Neural progenitor cell (in vitro differentiated cells): ENCODE measurements around the gene CNN2. TPM values are rescaled to one million over a fixed set of nuclear protein-coding genes. Genes with fewer than 3 reads are reported as not detected.

Experiments
- DNase-seq: peaks from one replicate; pipeline ENCODE4 v3.0.0-alpha.2; 2016; ENCODE audit warnings: low spot score
- H2AFZ ChIP-seq: fragments of 200-600 bp; sonication (generic); replicated peaks from 2 replicates; pipeline ENCODE4 v1.6.1; 2016; ENCODE audit warnings: antibody characterized with exemption
- H3F3A ChIP-seq: fragments of 200-600 bp; sonication (generic); 2 replicates; pipeline ENCODE4 v1.6.1; 2016; ENCODE audit warnings: antibody characterized with exemption, low read depth
- H3K27ac ChIP-seq: fragments of 200-600 bp; sonication (generic); 2 replicates; pipeline ENCODE4 v1.5.1; 2016; ENCODE audit warnings: mild to moderate bottlenecking
- H3K27me3 ChIP-seq: fragments of 200-600 bp; sonication (generic); 2 replicates; pipeline ENCODE4 v1.6.1; 2016; ENCODE audit warnings: mild to moderate bottlenecking, moderate library complexity
- H3K36me3 ChIP-seq: fragments of 200-600 bp; sonication (generic); 2 replicates; pipeline ENCODE4 v1.5.1; 2016
- H3K4me1 ChIP-seq: fragments of 200-600 bp; sonication (generic); 2 replicates; pipeline ENCODE4 v1.6.1; 2016; ENCODE audit warnings: mixed run types
- H3K4me2 ChIP-seq: fragments of 200-600 bp; sonication (generic); 2 replicates; pipeline ENCODE4 v1.6.1; 2016
- H3K4me3 ChIP-seq: fragments of 200-600 bp; sonication (generic); 2 replicates; pipeline ENCODE4 v1.5.1; 2016
- H3K79me2 ChIP-seq: fragments of 200-600 bp; sonication (generic); 2 replicates; pipeline ENCODE4 v1.6.1; 2016; ENCODE audit warnings: low read depth
- H3K9ac ChIP-seq: fragments of 200-600 bp; sonication (generic); 2 replicates; pipeline ENCODE4 v1.6.1; 2016
- H3K9me3 ChIP-seq: fragments of 200-600 bp; sonication (generic); 2 replicates; pipeline ENCODE4 v1.5.1; 2016; ENCODE audit warnings: low read depth
- H4K20me1 ChIP-seq: fragments of 200-600 bp; sonication (generic); 2 replicates; pipeline ENCODE4 v1.6.1; 2016; ENCODE audit warnings: low read depth
- H3K27ac Mint-ChIP-seq: 3 replicates; pipeline ENCODE4 v1.8.0; 2021; ENCODE audit warnings: mixed read lengths
- H3K27me3 Mint-ChIP-seq: 2 replicates; pipeline ENCODE4 v1.8.0; 2022; ENCODE audit warnings: low read depth, mild to moderate bottlenecking, inconsistent platforms, moderate library complexity, mixed read lengths; ENCODE audit not compliant: insufficient read depth
- H3K36me3 Mint-ChIP-seq: 3 replicates; pipeline ENCODE4 v1.8.0; 2021; ENCODE audit warnings: mixed read lengths
- H3K4me1 Mint-ChIP-seq: 3 replicates; pipeline ENCODE4 v1.8.0; 2021; ENCODE audit warnings: mixed read lengths
- H3K4me3 Mint-ChIP-seq: 3 replicates; pipeline ENCODE4 v1.8.0; 2021; ENCODE audit warnings: mild to moderate bottlenecking, moderate library complexity, mixed read lengths
- H3K9me3 Mint-ChIP-seq: 3 replicates; pipeline ENCODE4 v1.8.0; 2020; ENCODE audit warnings: mixed read lengths
- CTCF ChIP-seq: fragments of 200-600 bp; sonication (generic); IDR thresholded peaks from 2 replicates; pipeline ENCODE4 v1.5.1; 2017; ENCODE audit warnings: antibody characterized with exemption, mild to moderate bottlenecking
- EZH2 ChIP-seq: fragments of 200-600 bp; sonication (generic); IDR thresholded peaks from 2 replicates; pipeline ENCODE4 v1.6.1; 2017; ENCODE audit warnings: antibody characterized with exemption, mild to moderate bottlenecking, moderate library complexity
- EZH2phosphoT487 ChIP-seq: fragments of 200-600 bp; sonication (generic); IDR thresholded peaks from 2 replicates; pipeline ENCODE4 v1.6.1; 2017; ENCODE audit warnings: antibody characterized with exemption
- total RNA-seq: library from RNA; depleted of rRNA; stranded (reverse); fragments of >200 nt; gene quantifications from 2 replicates; pipeline ENCODE4 v1.2.3, GENCODE V29; 2015; ENCODE audit warnings: low replicate concordance

The CNN2 gene
- total RNA-seq, 1 donor from 2014 or later = 131 TPM

DNA sequence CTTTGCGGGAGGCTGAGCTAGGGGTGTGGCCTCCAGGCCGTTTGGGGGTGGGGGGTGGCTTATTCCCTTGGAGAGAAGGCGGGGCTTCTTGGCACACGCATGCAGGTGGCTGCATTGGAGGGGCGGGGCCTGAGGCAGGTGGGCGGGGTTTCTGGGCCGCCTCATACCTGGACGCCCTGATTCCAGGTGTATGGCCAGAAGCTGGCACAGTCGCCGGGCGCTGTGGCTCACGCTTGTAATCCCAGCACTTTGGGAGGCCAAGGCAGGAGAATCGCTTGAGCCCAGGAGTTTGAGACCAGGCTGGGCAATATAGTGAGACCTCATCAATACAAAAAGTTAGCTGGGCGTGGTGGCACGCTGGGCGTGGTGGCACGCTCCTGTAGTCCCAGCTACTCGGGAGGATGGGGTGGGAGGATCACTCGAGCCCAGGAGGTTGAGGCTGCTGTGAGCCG, 21.3 kb downstream of the CNN2 start:
- Mint-ChIP-seq H3K4me3 (no peak overlapping the region), H3K36me3 (no peaks in the 10 kb centered on the region), H3K27ac (no peak overlapping the region), H3K9me3 (no peaks in the 10 kb centered on the region), H3K4me1 (peaks cover 8% of the 10 kb centered on the region), H3K27me3 (peaks cover 8% of the 10 kb centered on the region)
- Histone ChIP-seq H4K20me1 (no peaks in the 10 kb centered on the region), H3K9me3 (no peaks in the 10 kb centered on the region), H3K4me2 (no peak overlapping the region), H2AFZ (no peak overlapping the region), H3K4me1 (no peaks in the 10 kb centered on the region), H3F3A (peaks cover 8% of the 10 kb centered on the region), H3K9ac (no peak overlapping the region), H3K27ac (no peak overlapping the region), H3K79me2 (no peaks in the 10 kb centered on the region), H3K36me3 (no peaks in the 10 kb centered on the region), H3K27me3 (no peaks in the 10 kb centered on the region), H3K4me3 (no peak overlapping the region)
- TF ChIP-seq CTCF (no peak), EZH2 (no peak), EZH2phosphoT487 (no peak)
- DNase-seq = no peak

GRCh38 chr19:1049106-1049505, 22.7 kb downstream of the CNN2 start:
- H3K27me3 Mint-ChIP-seq = peaks cover 14% of the 10 kb centered on the region

GRCh38 chr19:1049800-1050199, 23.4 kb downstream of the CNN2 start:
- Mint-ChIP-seq H3K9me3 (no peaks in the 10 kb centered on the region), H3K36me3 (no peaks in the 10 kb centered on the region), H3K27ac (no peak overlapping the region), H3K4me3 (no peak overlapping the region), H3K4me1 (peaks cover 12% of the 10 kb centered on the region), H3K27me3 (peaks cover 14% of the 10 kb centered on the region)
- H2AFZ ChIP-seq = no peak overlapping the region
- no peak overlapping the region for H3K27ac ChIP-seq
- no peak overlapping the region for H3K4me2 ChIP-seq
- H3K4me3 ChIP-seq = no peak overlapping the region
- TF ChIP-seq EZH2 = no peak
- TF ChIP-seq CTCF = no peak
- no peak for TF ChIP-seq EZH2phosphoT487
- H3K9me3 ChIP-seq = no peaks in the 10 kb centered on the region
- peaks cover 8% of the 10 kb centered on the region for H3F3A ChIP-seq
- DNase-seq = no peak
- H3K36me3 ChIP-seq = no peaks in the 10 kb centered on the region
- H3K9ac ChIP-seq = no peak overlapping the region
- H4K20me1 ChIP-seq = no peaks in the 10 kb centered on the region
- H3K27me3 ChIP-seq = no peaks in the 10 kb centered on the region
- no peaks in the 10 kb centered on the region for H3K4me1 ChIP-seq
- H3K79me2 ChIP-seq = no peaks in the 10 kb centered on the region

More at GRCh38 chr19:1049106-1049505, 22.7 kb downstream of the CNN2 start:
- Histone ChIP-seq H3K4me1 (no peaks in the 10 kb centered on the region), H3K27ac (no peak overlapping the region), H3K9me3 (no peaks in the 10 kb centered on the region), H3K27me3 (no peaks in the 10 kb centered on the region), H3K4me2 (no peak overlapping the region), H3F3A (peaks cover 8% of the 10 kb centered on the region), H4K20me1 (no peaks in the 10 kb centered on the region), H3K79me2 (no peaks in the 10 kb centered on the region), H2AFZ (no peak overlapping the region), H3K4me3 (no peak overlapping the region), H3K36me3 (no peaks in the 10 kb centered on the region), H3K9ac (no peak overlapping the region)
- Mint-ChIP-seq H3K27ac (no peak overlapping the region), H3K4me3 (no peak overlapping the region), H3K4me1 (peaks cover 12% of the 10 kb centered on the region), H3K36me3 (no peaks in the 10 kb centered on the region), H3K9me3 (no peaks in the 10 kb centered on the region)
- TF ChIP-seq CTCF (no peak), EZH2phosphoT487 (no peak), EZH2 (no peak)
- no peak for DNase-seq
